ENCODE data around the gene ASCL1. TPM values are rescaled to one million over a fixed set of nuclear protein-coding genes. Genes with fewer than 3 reads are reported as not detected.

The ASCL1 gene
- total RNA-seq, 2 experiments from 2014 or later = not detected

GRCh38 chr12:102965281-102966155 lies 8.0 kb downstream of the ASCL1 start:
- Mint-ChIP-seq H3K36me3 (ENCODE audit: low read depth) (peaks cover 5% of the 10 kb centered on the region), H3K27ac (no peak overlapping the region), H3K4me1 (ENCODE audit: low read depth) (peaks cover 20% of the 10 kb centered on the region), H3K9me3 (ENCODE audit: insufficient read depth) (no peaks in the 10 kb centered on the region), H3K27me3 (ENCODE audit: low read depth) (peaks cover 77% of the 10 kb centered on the region), H3K4me3 (peak overlapping the region; percentile 41)
- DNase-seq = no peak
- POLR2A ChIA-PET = no interaction called here
- CTCF ChIA-PET = interaction anchor here (0.9 kb wide), 1 partner anchor 18 kb away, joined by 3 read pairs; no protein-coding TSS in a partner anchor
- peak; percentile 23 for ATAC-seq

- POLR2A ChIA-PET = no interaction called here
- Mint-ChIP-seq H3K36me3 (ENCODE audit: low read depth) (peaks cover 5% of the 10 kb centered on the region), H3K27me3 (ENCODE audit: low read depth) (peaks cover 75% of the 10 kb centered on the region), H3K4me3 (no peak overlapping the region), H3K9me3 (ENCODE audit: insufficient read depth) (no peaks in the 10 kb centered on the region), H3K27ac (no peak overlapping the region), H3K4me1 (ENCODE audit: low read depth) (peaks cover 20% of the 10 kb centered on the region)
- ATAC-seq = no peak
- CTCF ChIA-PET = interaction anchor here (0.9 kb wide), 1 partner anchor 19 kb away, joined by 3 read pairs; no protein-coding TSS in a partner anchor
- no peak for DNase-seq
These were observed 8.9 kb downstream of the ASCL1 start for GRCh38 chr12:102966200-102966863.

GRCh38 chr12:102970780-102971179 lies 13.3 kb downstream of the ASCL1 start:
- H3K36me3 Mint-ChIP-seq (ENCODE audit: low read depth) = no peaks in the 10 kb centered on the region
- peaks cover under 1% of the 10 kb centered on the region for H3K4me1 Mint-ChIP-seq (ENCODE audit: low read depth)
- CTCF ChIA-PET = no interaction called here
- H3K4me3 Mint-ChIP-seq = no peak overlapping the region
- peaks cover 44% of the 10 kb centered on the region for H3K27me3 Mint-ChIP-seq (ENCODE audit: low read depth)
- H3K9me3 Mint-ChIP-seq (ENCODE audit: insufficient read depth) = no peaks in the 10 kb centered on the region
- H3K27ac Mint-ChIP-seq = no peak overlapping the region
- ATAC-seq (no peak), DNase-seq (no peak)
- POLR2A ChIA-PET = no interaction called here

- Mint-ChIP-seq H3K36me3 (ENCODE audit: low read depth) (no peaks in the 10 kb centered on the region), H3K27me3 (ENCODE audit: low read depth) (peaks cover 44% of the 10 kb centered on the region), H3K9me3 (ENCODE audit: insufficient read depth) (no peaks in the 10 kb centered on the region), H3K4me1 (ENCODE audit: low read depth) (no peaks in the 10 kb centered on the region), H3K4me3 (no peak overlapping the region), H3K27ac (no peak overlapping the region)
- ChIA-PET POLR2A (no interaction called here), CTCF (no interaction called here)
- no peak for DNase-seq
- ATAC-seq = no peak
These were observed 13.8 kb downstream of the ASCL1 start for GRCh38 chr12:102971227-102971626.

- ATAC-seq (no peak), DNase-seq (no peak)
- POLR2A ChIA-PET = no interaction called here
- CTCF ChIA-PET = no interaction called here
- Mint-ChIP-seq H3K36me3 (ENCODE audit: low read depth) (no peaks in the 10 kb centered on the region), H3K4me3 (no peak overlapping the region), H3K4me1 (ENCODE audit: low read depth) (no peaks in the 10 kb centered on the region), H3K9me3 (ENCODE audit: insufficient read depth) (no peaks in the 10 kb centered on the region), H3K27ac (no peak overlapping the region), H3K27me3 (ENCODE audit: low read depth) (peaks cover 23% of the 10 kb centered on the region)
These were observed 16.1 kb downstream of the ASCL1 start for GRCh38 chr12:102973583-102973982.

GRCh38 chr12:102976609-102977280 lies 19.3 kb downstream of the ASCL1 start:
- H3K9me3 Mint-ChIP-seq (ENCODE audit: insufficient read depth) = no peaks in the 10 kb centered on the region
- no peaks in the 10 kb centered on the region for H3K4me1 Mint-ChIP-seq (ENCODE audit: low read depth)
- ChIA-PET CTCF (no interaction called here), POLR2A (no interaction called here)
- peaks cover 12% of the 10 kb centered on the region for H3K27me3 Mint-ChIP-seq (ENCODE audit: low read depth)
- DNase-seq (no peak), ATAC-seq (no peak)
- H3K4me3 Mint-ChIP-seq = no peak overlapping the region
- H3K36me3 Mint-ChIP-seq (ENCODE audit: low read depth) = no peaks in the 10 kb centered on the region
- no peak overlapping the region for H3K27ac Mint-ChIP-seq

GRCh38 chr12:102977945-102978706 lies 20.7 kb downstream of the ASCL1 start:
- Mint-ChIP-seq H3K27me3 (ENCODE audit: low read depth) (peaks cover 4% of the 10 kb centered on the region), H3K4me3 (no peak overlapping the region)
- POLR2A ChIA-PET = no interaction called here

GRCh38 chr12:102980350-102980749 lies 22.9 kb downstream of the ASCL1 start:
- Mint-ChIP-seq H3K27ac (no peak overlapping the region), H3K4me3 (no peak overlapping the region), H3K4me1 (ENCODE audit: low read depth) (no peaks in the 10 kb centered on the region), H3K9me3 (ENCODE audit: insufficient read depth) (no peaks in the 10 kb centered on the region), H3K36me3 (ENCODE audit: low read depth) (no peaks in the 10 kb centered on the region), H3K27me3 (ENCODE audit: low read depth) (peaks cover 14% of the 10 kb centered on the region)
- ChIA-PET POLR2A (no interaction called here), CTCF (no interaction called here)
- DNase-seq = no peak
- no peak for ATAC-seq

More at GRCh38 chr12:102977945-102978706, 20.7 kb downstream of the ASCL1 start:
- H3K27ac Mint-ChIP-seq = no peak overlapping the region
- no peaks in the 10 kb centered on the region for H3K36me3 Mint-ChIP-seq (ENCODE audit: low read depth)
- CTCF ChIA-PET = no interaction called here
- H3K9me3 Mint-ChIP-seq (ENCODE audit: insufficient read depth) = no peaks in the 10 kb centered on the region
- no peak for DNase-seq
- ATAC-seq = no peak
- H3K4me1 Mint-ChIP-seq (ENCODE audit: low read depth) = no peaks in the 10 kb centered on the region

- Mint-ChIP-seq H3K4me1 (ENCODE audit: low read depth) (peaks cover 13% of the 10 kb centered on the region), H3K27ac (no peak overlapping the region), H3K4me3 (no peak overlapping the region), H3K9me3 (ENCODE audit: insufficient read depth) (no peaks in the 10 kb centered on the region), H3K27me3 (ENCODE audit: low read depth) (no peaks in the 10 kb centered on the region), H3K36me3 (ENCODE audit: low read depth) (no peaks in the 10 kb centered on the region)
- ATAC-seq (no peak), DNase-seq (no peak)
- CTCF ChIA-PET = no interaction called here
- POLR2A ChIA-PET = no interaction called here
These were observed 32.9 kb downstream of the ASCL1 start for GRCh38 chr12:102990419-102990818.

- DNase-seq (no peak), ATAC-seq (no peak)
- H3K27me3 Mint-ChIP-seq (ENCODE audit: low read depth) = no peaks in the 10 kb centered on the region
- CTCF ChIA-PET = no interaction called here
- POLR2A ChIA-PET = no interaction called here
- H3K36me3 Mint-ChIP-seq (ENCODE audit: low read depth) = no peaks in the 10 kb centered on the region
- no peak overlapping the region for H3K27ac Mint-ChIP-seq
- H3K9me3 Mint-ChIP-seq (ENCODE audit: insufficient read depth) = no peaks in the 10 kb centered on the region
- peaks cover 13% of the 10 kb centered on the region for H3K4me1 Mint-ChIP-seq (ENCODE audit: low read depth)
- H3K4me3 Mint-ChIP-seq = no peak overlapping the region
These were observed 34.8 kb downstream of the ASCL1 start for GRCh38 chr12:102992297-102992696.

- DNase-seq (no peak), ATAC-seq (no peak)
- Mint-ChIP-seq H3K4me3 (no peak overlapping the region), H3K36me3 (ENCODE audit: low read depth) (no peaks in the 10 kb centered on the region), H3K4me1 (ENCODE audit: low read depth) (peaks cover 13% of the 10 kb centered on the region), H3K27me3 (ENCODE audit: low read depth) (no peaks in the 10 kb centered on the region), H3K27ac (no peak overlapping the region), H3K9me3 (ENCODE audit: insufficient read depth) (no peaks in the 10 kb centered on the region)
- CTCF ChIA-PET = no interaction called here
- POLR2A ChIA-PET = no interaction called here
These were observed 35.2 kb downstream of the ASCL1 start for GRCh38 chr12:102992720-102993119.
